PC-9 (cell line): ENCODE measurements around the gene LGI4. TPM values are rescaled to one million over a fixed set of nuclear protein-coding genes. Genes with fewer than 3 reads are reported as not detected.

Experiments
- BruUV-seq: library from RNA; stranded (reverse); fragments of 400-500 nt; replicated peaks from 2 replicates; lab custom pipeline; 2021; lab: Mats Ljungman, UMichigan
- CTCF ChIA-PET: fragments of 300-600 bp; sonication (Branson Sonifier 250); formaldehyde crosslinking; loops from one replicate; lab custom pipeline; 2022; ENCODE audit warnings: antibody characterized with exemption; lab: Charles Lee
- POLR2A ChIA-PET: fragments of 300-600 bp; sonication (Branson Sonifier 250); formaldehyde crosslinking; loops from one replicate; lab custom pipeline; 2022; ENCODE audit warnings: antibody characterized with exemption; ENCODE audit not compliant: unreplicated experiment; lab: Charles Lee
- DNase-seq, 2 experiments: peaks; one replicate each; pipeline versions ENCODE4 v3.0.0 to v3.0.0-alpha.2; 2015 to 2022; ENCODE audit warnings: mixed read lengths in 1 of 2
- H2AFZ ChIP-seq: fragments of 200-600 bp; sonication (generic); 2 replicates; pipeline ENCODE4 v1.8.1; 2017; ENCODE audit warnings: antibody characterized with exemption
- H3F3A ChIP-seq: fragments of 200-600 bp; sonication (generic); 2 replicates; pipeline ENCODE4 v1.8.1; 2017; ENCODE audit warnings: antibody characterized with exemption, mild to moderate bottlenecking, low read depth; ENCODE audit not compliant: insufficient read depth
- H3K27ac ChIP-seq: fragments of 200-600 bp; sonication (generic); 2 replicates; pipeline ENCODE4 v1.6.1; 2016; ENCODE audit warnings: mixed run types
- H3K27me3 ChIP-seq: fragments of 200-600 bp; sonication (generic); 2 replicates; pipeline ENCODE4 v1.6.1; 2016; ENCODE audit warnings: low read depth, mixed run types; ENCODE audit not compliant: insufficient read depth
- H3K36me3 ChIP-seq: fragments of 200-600 bp; sonication (generic); 2 replicates; pipeline ENCODE4 v1.6.1; 2016; ENCODE audit warnings: low read depth, mixed run types
- H3K4me1 ChIP-seq: fragments of 200-600 bp; sonication (generic); replicated peaks from 2 replicates; pipeline ENCODE4 v1.6.1; 2016; ENCODE audit warnings: mixed run types; ENCODE audit not compliant: insufficient read depth
- H3K4me2 ChIP-seq: fragments of 200-600 bp; sonication (generic); 2 replicates; pipeline ENCODE4 v1.6.1; 2017; ENCODE audit warnings: mixed run types
- H3K4me3 ChIP-seq: fragments of 200-600 bp; sonication (generic); 2 replicates; pipeline ENCODE4 v1.6.1; 2016; ENCODE audit warnings: mixed run types
- H3K79me2 ChIP-seq: fragments of 200-600 bp; sonication (generic); 2 replicates; pipeline ENCODE4 v1.6.1; 2017; ENCODE audit warnings: low read depth, mixed run types
- H3K9me2 ChIP-seq: fragments of 200-600 bp; sonication (generic); 2 replicates; pipeline ENCODE4 v1.8.1; 2017; ENCODE audit warnings: mild to moderate bottlenecking; ENCODE audit not compliant: insufficient read depth
- H3K9me3 ChIP-seq: fragments of 200-600 bp; sonication (generic); 2 replicates; pipeline ENCODE4 v1.8.1; 2016; ENCODE audit warnings: low read depth; ENCODE audit not compliant: insufficient read depth
- H4K20me1 ChIP-seq: fragments of 200-600 bp; sonication (generic); 2 replicates; pipeline ENCODE4 v1.8.1; 2017; ENCODE audit not compliant: insufficient read depth
- EZH2 ChIP-seq: fragments of 200-600 bp; sonication (generic); IDR thresholded peaks from 2 replicates; pipeline ENCODE4 v1.8.0; 2017; ENCODE audit warnings: antibody characterized with exemption, low read depth
- intact Hi-C: fragments of 100-400 bp; cut with micrococcal nuclease; formaldehyde crosslinking; loops from one replicate; pipeline ENCODE4 v1.10.0; 2022; ENCODE audit not compliant: unreplicated experiment
- total RNA-seq: library from RNA; stranded (reverse); gene quantifications from 2 replicates; pipeline ENCODE4 v1.2.3, GENCODE V29; 2021
- TF ChIP-seq, protein P1 (sequence below): fragments of 200-600 bp; sonication (generic); conservative IDR thresholded peaks from 2 replicates; pipeline ENCODE4 v1.6.1; 2017; ENCODE audit warnings: mixed run types, antibody characterized with exemption, mild to moderate bottlenecking, moderate library complexity

The LGI4 gene
- total RNA-seq, 1 experiment from 2014 or later: 1.2 TPM

- CTCF ChIA-PET: no interaction called here
- intact Hi-C loops: no loop called here
- no TSS peak for BruUV-seq
Measured at GRCh38 chr19:35099897-35100275, 35.0 kb downstream of the LGI4 start.

GRCh38 chr19:35099155-35099896 lies 35.5 kb downstream of the LGI4 start:
- no peak for DNase-seq
- no peaks in the 10 kb centered on the region for H3K27me3 ChIP-seq
- H3K27ac ChIP-seq: no peak overlapping the region
- no peaks in the 10 kb centered on the region for H3K79me2 ChIP-seq
- no peak overlapping the region for H2AFZ ChIP-seq
- H3K4me1 ChIP-seq: no peaks in the 10 kb centered on the region
- CTCF ChIA-PET: no interaction called here
- H3K9me3 ChIP-seq: no peaks in the 10 kb centered on the region
- H3K9me2 ChIP-seq: no peaks in the 10 kb centered on the region
- intact Hi-C loops: no loop called here
- no peak for TF ChIP-seq EZH2
- TF ChIP-seq, protein P1, sequence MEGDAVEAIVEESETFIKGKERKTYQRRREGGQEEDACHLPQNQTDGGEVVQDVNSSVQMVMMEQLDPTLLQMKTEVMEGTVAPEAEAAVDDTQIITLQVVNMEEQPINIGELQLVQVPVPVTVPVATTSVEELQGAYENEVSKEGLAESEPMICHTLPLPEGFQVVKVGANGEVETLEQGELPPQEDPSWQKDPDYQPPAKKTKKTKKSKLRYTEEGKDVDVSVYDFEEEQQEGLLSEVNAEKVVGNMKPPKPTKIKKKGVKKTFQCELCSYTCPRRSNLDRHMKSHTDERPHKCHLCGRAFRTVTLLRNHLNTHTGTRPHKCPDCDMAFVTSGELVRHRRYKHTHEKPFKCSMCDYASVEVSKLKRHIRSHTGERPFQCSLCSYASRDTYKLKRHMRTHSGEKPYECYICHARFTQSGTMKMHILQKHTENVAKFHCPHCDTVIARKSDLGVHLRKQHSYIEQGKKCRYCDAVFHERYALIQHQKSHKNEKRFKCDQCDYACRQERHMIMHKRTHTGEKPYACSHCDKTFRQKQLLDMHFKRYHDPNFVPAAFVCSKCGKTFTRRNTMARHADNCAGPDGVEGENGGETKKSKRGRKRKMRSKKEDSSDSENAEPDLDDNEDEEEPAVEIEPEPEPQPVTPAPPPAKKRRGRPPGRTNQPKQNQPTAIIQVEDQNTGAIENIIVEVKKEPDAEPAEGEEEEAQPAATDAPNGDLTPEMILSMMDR: no peak
- H3K36me3 ChIP-seq: no peaks in the 10 kb centered on the region
- H4K20me1 ChIP-seq: no peaks in the 10 kb centered on the region
- H3K4me3 ChIP-seq: no peak overlapping the region
- H3F3A ChIP-seq: peaks cover 3% of the 10 kb centered on the region; the same call in 1 of the 2 replicates
- no TSS peak for BruUV-seq
- POLR2A ChIA-PET: interaction anchor here (0.6 kb wide), 1 partner anchor 155 kb away, joined by 5 read pairs; no protein-coding TSS in a partner anchor
- no peak overlapping the region for H3K4me2 ChIP-seq

More at GRCh38 chr19:35099897-35100275, 35.0 kb downstream of the LGI4 start:
- H3K4me2 ChIP-seq: no peak overlapping the region
- no peaks in the 10 kb centered on the region for H3K9me2 ChIP-seq
- H2AFZ ChIP-seq: no peak overlapping the region
- no peaks in the 10 kb centered on the region for H3K79me2 ChIP-seq
- POLR2A ChIA-PET: no interaction called here
- H3K36me3 ChIP-seq: no peaks in the 10 kb centered on the region
- no peak for TF ChIP-seq EZH2
- TF ChIP-seq, protein P1: no peak
- H3F3A ChIP-seq: peaks cover 3% of the 10 kb centered on the region; the same call in 1 of the 2 replicates
- H3K27ac ChIP-seq: no peak overlapping the region
- H4K20me1 ChIP-seq: no peaks in the 10 kb centered on the region
- no peak overlapping the region for H3K4me3 ChIP-seq
- DNase-seq: no peak
- no peaks in the 10 kb centered on the region for H3K9me3 ChIP-seq
- no peaks in the 10 kb centered on the region for H3K4me1 ChIP-seq
- no peaks in the 10 kb centered on the region for H3K27me3 ChIP-seq

DNA sequence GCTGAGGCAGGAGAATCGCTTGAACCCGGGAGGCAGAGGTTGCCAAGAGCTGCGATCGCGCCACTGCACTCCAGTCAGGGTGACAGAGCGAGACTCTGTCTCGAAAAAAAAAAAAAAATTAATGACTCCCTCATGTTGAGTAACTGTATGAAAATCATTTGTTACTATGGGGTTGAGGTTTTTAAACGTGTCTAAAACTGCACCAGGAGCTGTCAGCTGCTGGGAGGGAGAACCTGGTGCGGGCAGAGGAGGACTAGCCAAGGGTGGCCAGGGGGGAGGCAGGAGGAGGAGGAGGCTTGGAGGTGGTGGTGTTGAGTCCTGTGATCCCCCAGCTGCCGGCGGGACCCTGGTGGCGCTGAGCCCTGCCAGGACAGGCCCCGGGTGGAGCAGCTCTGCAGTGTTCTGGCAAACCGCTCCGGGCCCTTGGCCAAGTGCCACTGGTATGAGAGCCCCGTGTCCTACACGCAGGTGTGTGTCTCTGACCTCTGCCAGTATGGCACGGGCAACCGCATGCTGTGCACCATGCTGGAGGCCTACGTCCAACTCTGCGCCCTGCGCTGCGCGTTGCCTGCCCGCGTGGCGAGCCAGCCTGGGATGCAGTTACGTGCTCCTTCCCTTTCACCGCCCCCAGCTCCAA lies 36.3 kb downstream of the LGI4 start:
- Histone ChIP-seq H2AFZ (no peak overlapping the region), H3K9me2 (no peaks in the 10 kb centered on the region), H3K79me2 (no peaks in the 10 kb centered on the region), H4K20me1 (no peaks in the 10 kb centered on the region), H3K4me3 (no peak overlapping the region), H3F3A (peaks cover 3% of the 10 kb centered on the region; the same call in 1 of the 2 replicates), H3K4me2 (no peak overlapping the region), H3K36me3 (no peaks in the 10 kb centered on the region), H3K27me3 (no peaks in the 10 kb centered on the region), H3K9me3 (no peaks in the 10 kb centered on the region), H3K4me1 (no peaks in the 10 kb centered on the region), H3K27ac (no peak overlapping the region)
- no TSS peak for BruUV-seq
- ChIA-PET POLR2A (interaction anchor here (0.6 kb wide), 1 partner anchor 155 kb away, joined by 5 read pairs; no protein-coding TSS in a partner anchor), CTCF (interaction anchor here (0.7 kb wide), 1 partner anchor 172 kb away, joined by 10 read pairs; no protein-coding TSS in a partner anchor)
- intact Hi-C loops: no loop called here
- no peak for DNase-seq
- TF ChIP-seq EZH2: no peak
- TF ChIP-seq, protein P1: no peak
